ENCODE measurements around the gene PPP3R1. TPM values are rescaled to one million over a fixed set of nuclear protein-coding genes. Genes with fewer than 3 reads are reported as not detected.
A peak's percentile ranks its signal among the peaks of the same experiment; 100 is the strongest.

Gene PPP3R1
- total and polyA plus RNA-seq, 2 of the 4 experiments (the other 2 are of a cell fraction) = 9.1 to 17.3 TPM

DNA sequence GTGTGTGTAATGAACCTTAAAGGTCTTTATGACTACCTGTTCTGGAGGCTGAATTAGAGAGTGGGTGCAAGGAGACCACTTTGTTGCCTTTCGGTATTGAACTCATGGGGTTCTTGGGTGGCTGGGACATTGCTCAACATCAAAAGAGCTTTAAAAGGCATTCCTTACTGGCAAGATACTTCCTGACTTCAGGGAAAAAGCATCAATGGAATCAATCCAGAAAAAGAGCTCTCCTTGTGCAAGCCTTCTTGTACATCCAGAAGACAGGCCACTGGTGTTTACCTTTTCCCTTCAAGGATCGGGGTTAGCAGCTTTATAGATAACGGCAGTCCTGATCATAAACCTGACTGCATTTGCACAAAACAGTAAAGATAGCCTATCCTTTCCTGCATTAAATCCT is 85.1 kb downstream of the PPP3R1 start:
- Histone ChIP-seq H2AK9ac (replicated peaks; ENCODE audit: low read depth, low read length, poor library complexity) (no peak overlapping the region), H3K4ac (ENCODE audit: low read depth, low read length) (no peak overlapping the region), H3K4me2 (ENCODE audit: low read depth, low read length) (no peak overlapping the region), H3K56ac (ENCODE audit: extremely low read depth, insufficient read depth, low read length) (no peak overlapping the region), H3K27ac (ENCODE audit: insufficient read depth, low read length) (no peak overlapping the region), H3K9ac (ENCODE audit: low read depth, low read length) (no peak overlapping the region), H2BK15ac (ENCODE audit: low read depth, low read length) (no peak overlapping the region), H2BK5ac (ENCODE audit: low read depth, low read length, poor library complexity, severe bottlenecking) (no peak overlapping the region), H3K36me3 (ENCODE audit: control insufficient read depth, insufficient read depth, low read length) (peaks cover 24% of the 10 kb centered on the region), H2BK20ac (ENCODE audit: low read depth, low read length) (no peak overlapping the region), H3K14ac (replicated peaks; ENCODE audit: low read depth, low read length) (no peak overlapping the region), H3K4me3 (ENCODE audit: insufficient read depth, low read depth, low read length) (no peak overlapping the region), H4K91ac (ENCODE audit: insufficient read depth, low read depth, low read length) (no peak overlapping the region), H2BK120ac (ENCODE audit: low read depth, low read length) (no peak overlapping the region), H2AFZ (replicated peaks; ENCODE audit: low read length, poor library complexity) (no peak overlapping the region), H3K23ac (ENCODE audit: low read depth, low read length) (no peak overlapping the region), H4K20me1 (ENCODE audit: insufficient read depth, low read length) (no peaks in the 10 kb centered on the region), H3K18ac (ENCODE audit: low read depth, low read length) (no peak overlapping the region), H4K5ac (ENCODE audit: low read depth, low read length) (no peak overlapping the region), H3K9me3 (ENCODE audit: control insufficient read depth, insufficient read depth, low read length) (no peaks in the 10 kb centered on the region), H3K9me1 (ENCODE audit: insufficient read depth, low read length) (no peaks in the 10 kb centered on the region), H3K27me3 (ENCODE audit: control insufficient read depth, insufficient read depth, low read length) (no peaks in the 10 kb centered on the region), H3K4me1 (ENCODE audit: control insufficient read depth, insufficient read depth, low read length) (peaks cover 2% of the 10 kb centered on the region; the same call in 1 of the 2 replicates), H3K79me1 (ENCODE audit: low read depth in 1 of 2, low read length in 2 of 2) (peaks cover 13 to 28% of the 10 kb centered on the region in 2 experiments), H4K8ac (ENCODE audit: low read depth in 2 of 2, low read length in 2 of 2) (no peak overlapping the region), H2AK5ac (ENCODE audit: low read depth, low read length) (no peak overlapping the region)
- intact Hi-C loops (cut with micrococcal nuclease) = no loop called here
- WGBS, 2 experiments (ENCODE audit: extremely low coverage in 2 of 2, insufficient read length in 1 of 2) = 75% methylated on average over 2 of the region's 3 CpGs; no CpG with 5 or more reads in 1 of the 2 experiments
- POLR2A ChIA-PET (ENCODE audit: unreplicated experiment) = no interaction called here
- ATAC-seq (ENCODE audit: low read depth) = no peak
- peak; percentile 50 for DNase-seq
- BruUV-seq (replicated peaks) = no TSS peak
- in situ Hi-C loops (cut with MboI; ENCODE audit: low sequenced_read_pairs) = no loop called here
- dilution Hi-C loops (cut with HindIII; ENCODE audit: low sequenced_read_pairs, unreplicated experiment) = no loop called here
- CTCF ChIA-PET = no interaction called here
- TF ChIP-seq RCOR1 (IDR thresholded peaks at IDR 0.05; ENCODE audit: insufficient replicate concordance, low read length) (no peak), MAFK (IDR thresholded peaks at IDR 0.05; ENCODE audit: low read depth, low read length) (no peak), FOS (IDR thresholded peaks at IDR 0.05; ENCODE audit: low read depth, low read length) (no peak), CEBPB (IDR thresholded peaks at IDR 0.05; ENCODE audit: low read depth, low read length) (peak; percentile 44; the same call in 1 of the 2 replicates), BHLHE40 (IDR thresholded peaks at IDR 0.05; ENCODE audit: low read depth, low read length) (no peak), NFE2L2 (IDR thresholded peaks at IDR 0.05; ENCODE audit: low read depth, low read length) (no peak), RAD21 (IDR thresholded peaks at IDR 0.05; ENCODE audit: low read length) (no peak)
